Tracheal epithelial cell (primary cell): Measurements from ENCODE around the gene ASB17. TPM values are rescaled to one million over a fixed set of nuclear protein-coding genes. Genes with fewer than 3 reads are reported as not detected.

Source experiments
- total RNA-seq: library from RNA; depleted of rRNA; stranded (reverse); fragments of >200 nt; gene quantifications from 2 replicates; pipeline ENCODE4 v1.2.1, GENCODE V29; 2014

ASB17 gene, protein sequence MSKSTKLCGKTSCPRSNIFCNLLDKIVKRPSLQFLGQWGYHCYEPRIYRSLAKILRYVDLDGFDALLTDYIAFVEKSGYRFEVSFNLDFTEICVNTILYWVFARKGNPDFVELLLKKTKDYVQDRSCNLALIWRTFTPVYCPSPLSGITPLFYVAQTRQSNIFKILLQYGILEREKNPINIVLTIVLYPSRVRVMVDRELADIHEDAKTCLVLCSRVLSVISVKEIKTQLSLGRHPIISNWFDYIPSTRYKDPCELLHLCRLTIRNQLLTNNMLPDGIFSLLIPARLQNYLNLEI
- total RNA-seq, result not detected in 2 replicates

DNA sequence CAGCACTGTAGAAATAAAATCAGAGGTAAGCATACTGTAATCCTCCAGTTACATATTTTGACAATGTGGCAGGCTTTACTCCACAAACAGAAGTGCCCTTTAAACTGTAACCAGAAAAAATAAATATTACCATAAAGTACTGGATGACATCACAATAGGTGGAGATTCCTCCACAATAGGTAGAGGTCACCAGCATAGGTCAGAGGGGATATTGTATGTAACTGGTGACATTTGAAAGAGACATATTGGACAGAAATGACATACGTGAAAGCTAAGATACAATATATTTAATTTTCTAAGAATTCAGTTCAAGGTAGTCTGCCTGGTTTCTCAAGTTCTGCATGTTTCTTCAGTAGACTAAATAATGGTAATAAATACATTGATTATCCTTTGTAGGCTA, at the start of gene ASB17:
ASB17 (minus strand) TSS at position 101 of the 400 bp plus-strand sequence. CDS start 113 bp downstream, outside the sequence.

Other genes starting within 250 kb of the ASB17 start
- gene ACADM, start 207.7 kb downstream of the ASB17 start, total RNA-seq, result 11.5 and 17.8 TPM in 2 replicates
- 152 and 175 TPM in 2 replicates for gene RABGGTB, start 146.1 kb downstream of the ASB17 start, total RNA-seq
- 0.21 and 0.24 TPM in 2 replicates for gene MSH4, start 135.5 kb downstream of the ASB17 start, total RNA-seq
- 0.64 and 0.72 TPM in 2 replicates for gene ST6GALNAC3, start 142.3 kb upstream of the ASB17 start, total RNA-seq